BLaER1 treated with 17β-estradiol and CSF1 and Interleukin-3, amounts not matched to agents 10 nM and 100 nM (cell line): ENCODE data around the gene TMPRSS4.
A peak's percentile ranks its signal among the peaks of the same experiment; 100 is the strongest.

ENCODE experiments used
- H3K27ac ChIP-seq, 11 experiments: shearing (Covaris generic); formaldehyde crosslinking; 2 replicates each; pipeline ENCODE4 v1.8.1; 2022
- H3K27me3 ChIP-seq, 11 experiments: shearing (Covaris generic); formaldehyde crosslinking; 2 replicates each; pipeline ENCODE4 v1.8.1; 2022
- H3K36me3 ChIP-seq, 11 experiments: shearing (Covaris generic); formaldehyde crosslinking; 2 replicates each; pipeline ENCODE4 v1.8.1; 2022
- H3K4me1 ChIP-seq, 10 experiments: shearing (Covaris generic); formaldehyde crosslinking; 2 replicates each; pipeline ENCODE4 v1.8.1; 2022
- H3K4me2 ChIP-seq, 11 experiments: shearing (Covaris generic); formaldehyde crosslinking; 2 replicates each; pipeline ENCODE4 v1.8.1; 2022
- H3K4me3 ChIP-seq, 10 experiments: shearing (Covaris generic); formaldehyde crosslinking; 2 replicates each; pipeline ENCODE4 v1.8.1; 2022
- H3K9ac ChIP-seq, 11 experiments: shearing (Covaris generic); formaldehyde crosslinking; 2 replicates each; pipeline ENCODE4 v1.8.1; 2022
- H3K9me3 ChIP-seq, 11 experiments: shearing (Covaris generic); formaldehyde crosslinking; replicated peaks in 1 of 11; 2 replicates each; pipeline ENCODE4 v1.8.1; 2022
- H4K20me1 ChIP-seq, 11 experiments: shearing (Covaris generic); formaldehyde crosslinking; 2 replicates each; pipeline ENCODE4 v1.8.1; 2022
- Cebpa-rat ChIP-seq, 11 experiments: shearing (Covaris generic); IDR thresholded peaks; 2 replicates each; pipeline ENCODE4 v1.8.1; 2022

The TMPRSS4 gene

GRCh38 chr11:118163494-118163893 is 86.6 kb downstream of the TMPRSS4 start:
- Histone ChIP-seq H3K27me3 (peaks cover 6 to 19% (median 11%) of the 10 kb centered on the region in 11 experiments; a peak in 21 of 22 replicates), H4K20me1 (no peaks in the 10 kb centered on the region; a peak in 1 of 22 replicates), H3K27ac (no peak overlapping the region), H3K4me1 (peaks cover 0 to 9% (median 6%) of the 10 kb centered on the region in 10 experiments; a peak in 6 of 20 replicates), H3K36me3 (no peaks in the 10 kb centered on the region), H3K4me3 (no peak overlapping the region), H3K4me2 (peak overlapping the region in 9 of 11 experiments; percentile 9 to 30 (median 23); a peak in 10 of 22 replicates), H3K9me3 (no peaks in the 10 kb centered on the region), H3K9ac (no peak overlapping the region)
- TF ChIP-seq Cebpa-rat (IDR thresholded peaks at IDR 0.05) = no peak

- Histone ChIP-seq H3K27ac (no peak overlapping the region), H3K9me3 (no peaks in the 10 kb centered on the region), H3K4me1 (peaks cover 0 to 9% (median 6%) of the 10 kb centered on the region in 10 experiments; a peak in 6 of 20 replicates), H3K27me3 (peaks cover 0 to 5% (median 0%) of the 10 kb centered on the region in 11 experiments; a peak in 3 of 22 replicates), H3K9ac (no peak overlapping the region), H3K4me3 (no peak overlapping the region), H4K20me1 (no peaks in the 10 kb centered on the region), H3K36me3 (no peaks in the 10 kb centered on the region), H3K4me2 (no peak overlapping the region)
- no peak for TF ChIP-seq Cebpa-rat (IDR thresholded peaks at IDR 0.05)
Observed at GRCh38 chr11:118164885-118165284, 88.0 kb downstream of the TMPRSS4 start.

GRCh38 chr11:118166641-118167040 is 89.8 kb downstream of the TMPRSS4 start:
- Histone ChIP-seq H3K36me3 (no peaks in the 10 kb centered on the region), H3K4me1 (peaks cover 0 to 10% (median 6%) of the 10 kb centered on the region in 10 experiments; a peak in 7 of 20 replicates), H3K9me3 (no peaks in the 10 kb centered on the region), H3K27ac (no peak overlapping the region), H3K27me3 (no peaks in the 10 kb centered on the region; a peak in 2 of 22 replicates), H3K4me3 (no peak overlapping the region), H3K9ac (no peak overlapping the region), H3K4me2 (no peak overlapping the region), H4K20me1 (no peaks in the 10 kb centered on the region; a peak in 1 of 22 replicates)
- TF ChIP-seq Cebpa-rat (IDR thresholded peaks at IDR 0.05) = no peak

- no peaks in the 10 kb centered on the region for H3K9me3 ChIP-seq
- H3K36me3 ChIP-seq = no peaks in the 10 kb centered on the region
- no peak overlapping the region for H3K27ac ChIP-seq
- peaks cover 0 to 13% (median 6%) of the 10 kb centered on the region in 10 experiments; a peak in 7 of 20 replicates for H3K4me1 ChIP-seq
- no peaks in the 10 kb centered on the region; a peak in 1 of 22 replicates for H4K20me1 ChIP-seq
- H3K4me3 ChIP-seq = no peak overlapping the region
- no peaks in the 10 kb centered on the region; a peak in 2 of 22 replicates for H3K27me3 ChIP-seq
- no peak overlapping the region for H3K9ac ChIP-seq
- TF ChIP-seq Cebpa-rat (IDR thresholded peaks at IDR 0.05) = no peak
- H3K4me2 ChIP-seq = no peak overlapping the region
Observed at GRCh38 chr11:118167253-118167652, 90.4 kb downstream of the TMPRSS4 start.

- Histone ChIP-seq H3K27me3 (no peaks in the 10 kb centered on the region; a peak in 2 of 22 replicates), H3K9me3 (no peaks in the 10 kb centered on the region), H4K20me1 (no peaks in the 10 kb centered on the region; a peak in 1 of 22 replicates), H3K4me1 (peaks cover 0 to 13% (median 6%) of the 10 kb centered on the region in 10 experiments; a peak in 7 of 20 replicates), H3K9ac (no peak overlapping the region), H3K4me3 (no peak overlapping the region), H3K27ac (no peak overlapping the region), H3K4me2 (no peak overlapping the region), H3K36me3 (no peaks in the 10 kb centered on the region)
- no peak for TF ChIP-seq Cebpa-rat (IDR thresholded peaks at IDR 0.05)
Observed at GRCh38 chr11:118167906-118168305, 91.0 kb downstream of the TMPRSS4 start.

GRCh38 chr11:118168316-118168715 is 91.4 kb downstream of the TMPRSS4 start:
- no peak overlapping the region for H3K27ac ChIP-seq
- no peak overlapping the region for H3K4me2 ChIP-seq
- H3K9ac ChIP-seq = no peak overlapping the region
- peaks cover 0 to 10% (median 4%) of the 10 kb centered on the region in 10 experiments; a peak in 7 of 20 replicates for H3K4me1 ChIP-seq
- H3K9me3 ChIP-seq = no peaks in the 10 kb centered on the region
- no peaks in the 10 kb centered on the region for H3K36me3 ChIP-seq
- no peaks in the 10 kb centered on the region; a peak in 2 of 22 replicates for H3K27me3 ChIP-seq
- H3K4me3 ChIP-seq = no peak overlapping the region
- no peaks in the 10 kb centered on the region; a peak in 1 of 22 replicates for H4K20me1 ChIP-seq
- no peak for TF ChIP-seq Cebpa-rat (IDR thresholded peaks at IDR 0.05)

GRCh38 chr11:118168751-118169150 is 91.9 kb downstream of the TMPRSS4 start:
- no peak overlapping the region for H3K9ac ChIP-seq
- TF ChIP-seq Cebpa-rat (IDR thresholded peaks at IDR 0.05) = no peak
- no peaks in the 10 kb centered on the region for H3K9me3 ChIP-seq
- no peak overlapping the region for H3K4me2 ChIP-seq
- H3K4me3 ChIP-seq = no peak overlapping the region
- H4K20me1 ChIP-seq = no peaks in the 10 kb centered on the region; a peak in 1 of 22 replicates
- H3K27ac ChIP-seq = no peak overlapping the region
- H3K36me3 ChIP-seq = no peaks in the 10 kb centered on the region
- H3K27me3 ChIP-seq = no peaks in the 10 kb centered on the region; a peak in 2 of 22 replicates
- H3K4me1 ChIP-seq = peaks cover 0 to 6% (median under 1%) of the 10 kb centered on the region in 10 experiments; a peak in 3 of 20 replicates

GRCh38 chr11:118169300-118170140 is 92.6 kb downstream of the TMPRSS4 start:
- H3K27ac ChIP-seq = no peak overlapping the region
- H3K4me3 ChIP-seq = no peak overlapping the region
- no peaks in the 10 kb centered on the region; a peak in 1 of 22 replicates for H4K20me1 ChIP-seq
- no peak for TF ChIP-seq Cebpa-rat (IDR thresholded peaks at IDR 0.05)
- no peaks in the 10 kb centered on the region; a peak in 1 of 22 replicates for H3K27me3 ChIP-seq
- peaks cover 0 to 6% (median 0%) of the 10 kb centered on the region in 10 experiments; a peak in 3 of 20 replicates for H3K4me1 ChIP-seq
- no peak overlapping the region for H3K4me2 ChIP-seq
- H3K9me3 ChIP-seq = no peaks in the 10 kb centered on the region
- H3K9ac ChIP-seq = no peak overlapping the region
- H3K36me3 ChIP-seq = no peaks in the 10 kb centered on the region

- H3K4me3 ChIP-seq = no peak overlapping the region
- H3K36me3 ChIP-seq = no peaks in the 10 kb centered on the region
- H3K27me3 ChIP-seq = no peaks in the 10 kb centered on the region; a peak in 1 of 22 replicates
- no peaks in the 10 kb centered on the region for H3K9me3 ChIP-seq
- H3K9ac ChIP-seq = no peak overlapping the region
- no peak overlapping the region for H3K27ac ChIP-seq
- H4K20me1 ChIP-seq = no peaks in the 10 kb centered on the region; a peak in 1 of 22 replicates
- H3K4me2 ChIP-seq = no peak overlapping the region
- H3K4me1 ChIP-seq = peaks cover 0 to 11% (median 2%) of the 10 kb centered on the region in 10 experiments; a peak in 5 of 20 replicates
- TF ChIP-seq Cebpa-rat (IDR thresholded peaks at IDR 0.05) = no peak
Observed at GRCh38 chr11:118170231-118170630, 93.4 kb downstream of the TMPRSS4 start.
